Nephron progenitor cell (in vitro differentiated cells): Measurements from ENCODE around the gene GRAMD1A.
"Not testable (repeated sequence)": the region's sequence is repeated elsewhere in the genome, so short reads cannot be mapped to it uniquely, and the experiment has no call there.

ENCODE experiments used
- DNase-seq: peaks from one replicate; pipeline ENCODE4 v3.0.0; 2021
- H3K27ac Mint-ChIP-seq: 2 replicates; pipeline ENCODE4 v1.8.0; 2021; ENCODE audit warnings: mild to moderate bottlenecking, moderate library complexity, mixed read lengths
- H3K27me3 Mint-ChIP-seq: 2 replicates; pipeline ENCODE4 v1.8.0; 2021; ENCODE audit warnings: mild to moderate bottlenecking, low read depth, mixed read lengths; ENCODE audit not compliant: poor library complexity
- H3K36me3 Mint-ChIP-seq: 2 replicates; pipeline ENCODE4 v1.8.0; 2021; ENCODE audit warnings: low read depth, mixed read lengths
- H3K4me1 Mint-ChIP-seq: 2 replicates; pipeline ENCODE4 v1.8.0; 2021; ENCODE audit warnings: mixed read lengths
- H3K4me3 Mint-ChIP-seq: 2 replicates; pipeline ENCODE4 v1.8.0; 2021; ENCODE audit warnings: mild to moderate bottlenecking, moderate library complexity, mixed read lengths
- H3K9me3 Mint-ChIP-seq: 2 replicates; pipeline ENCODE4 v1.8.0; 2021; ENCODE audit warnings: mild to moderate bottlenecking, moderate library complexity, mixed read lengths
- TF ChIP-seq, protein P1 (sequence below): fragments of 200-600 bp; sonication (generic); IDR thresholded peaks from 2 replicates; pipeline ENCODE4 v1.5.0; 2021; ENCODE audit warnings: antibody characterized with exemption

GRAMD1A gene

GRCh38 chr19:35006342-35006998 lies 6.3 kb downstream of the GRAMD1A start:
- Mint-ChIP-seq H3K9me3 (no peaks in the 10 kb centered on the region), H3K4me3 (no peak overlapping the region), H3K27me3 (no peaks in the 10 kb centered on the region), H3K4me1 (peaks cover 31% of the 10 kb centered on the region), H3K27ac (peak overlapping the region; percentile 48), H3K36me3 (peaks cover 28% of the 10 kb centered on the region)
- DNase-seq, result no peak
- TF ChIP-seq, protein P1, sequence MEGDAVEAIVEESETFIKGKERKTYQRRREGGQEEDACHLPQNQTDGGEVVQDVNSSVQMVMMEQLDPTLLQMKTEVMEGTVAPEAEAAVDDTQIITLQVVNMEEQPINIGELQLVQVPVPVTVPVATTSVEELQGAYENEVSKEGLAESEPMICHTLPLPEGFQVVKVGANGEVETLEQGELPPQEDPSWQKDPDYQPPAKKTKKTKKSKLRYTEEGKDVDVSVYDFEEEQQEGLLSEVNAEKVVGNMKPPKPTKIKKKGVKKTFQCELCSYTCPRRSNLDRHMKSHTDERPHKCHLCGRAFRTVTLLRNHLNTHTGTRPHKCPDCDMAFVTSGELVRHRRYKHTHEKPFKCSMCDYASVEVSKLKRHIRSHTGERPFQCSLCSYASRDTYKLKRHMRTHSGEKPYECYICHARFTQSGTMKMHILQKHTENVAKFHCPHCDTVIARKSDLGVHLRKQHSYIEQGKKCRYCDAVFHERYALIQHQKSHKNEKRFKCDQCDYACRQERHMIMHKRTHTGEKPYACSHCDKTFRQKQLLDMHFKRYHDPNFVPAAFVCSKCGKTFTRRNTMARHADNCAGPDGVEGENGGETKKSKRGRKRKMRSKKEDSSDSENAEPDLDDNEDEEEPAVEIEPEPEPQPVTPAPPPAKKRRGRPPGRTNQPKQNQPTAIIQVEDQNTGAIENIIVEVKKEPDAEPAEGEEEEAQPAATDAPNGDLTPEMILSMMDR, result no peak

DNA sequence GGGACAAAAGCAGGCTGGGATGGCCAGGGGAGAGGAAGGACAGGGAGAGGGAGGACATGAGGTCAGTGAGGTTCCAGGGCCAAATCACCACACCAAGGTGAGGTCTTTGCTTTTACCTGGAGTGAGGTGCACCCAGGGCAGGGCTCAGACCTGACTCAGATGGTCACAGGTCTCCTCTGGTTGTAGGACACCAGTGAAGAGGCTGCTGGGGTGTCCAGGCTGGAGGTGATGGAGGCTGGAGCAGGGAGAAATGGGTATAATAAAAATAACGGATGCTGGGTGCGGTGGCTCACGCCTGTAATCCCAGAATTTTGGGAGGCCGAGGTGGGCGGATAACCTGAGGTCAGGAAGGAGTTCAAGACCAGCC lies 6.9 kb downstream of the GRAMD1A start:
- TF ChIP-seq, protein P1, result no peak
- Mint-ChIP-seq H3K36me3 (peaks cover 28% of the 10 kb centered on the region), H3K4me3 (no peak overlapping the region), H3K9me3 (no peaks in the 10 kb centered on the region), H3K27ac (peak overlapping the region; percentile 48), H3K4me1 (peaks cover 26% of the 10 kb centered on the region), H3K27me3 (no peaks in the 10 kb centered on the region)
- DNase-seq, result no peak

DNA sequence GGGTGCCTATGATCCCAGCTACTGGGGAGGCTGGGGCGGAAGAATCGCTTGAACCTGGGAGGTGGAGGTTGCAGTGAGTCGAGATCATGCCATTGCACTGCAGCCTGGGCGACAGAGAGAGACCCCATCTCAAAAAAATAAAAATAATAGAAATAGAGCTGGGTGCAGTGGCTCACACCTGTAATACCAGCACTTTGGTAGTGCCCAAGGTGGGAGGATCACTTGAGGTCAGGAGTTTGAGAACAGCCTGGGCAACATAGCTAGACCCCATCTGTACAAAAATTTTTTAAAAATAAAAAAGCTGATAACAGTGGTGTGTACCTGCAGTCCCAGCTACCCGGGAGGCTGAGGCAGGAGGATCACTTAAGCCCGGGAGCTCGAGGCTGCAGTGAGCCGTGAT lies 7.3 kb downstream of the GRAMD1A start:
- peaks cover 22% of the 10 kb centered on the region for H3K4me1 Mint-ChIP-seq
- H3K36me3 Mint-ChIP-seq, result peaks cover 32% of the 10 kb centered on the region
- H3K9me3 Mint-ChIP-seq, H3K27ac Mint-ChIP-seq, DNase-seq, H3K27me3 Mint-ChIP-seq, H3K4me3 Mint-ChIP-seq: not testable (repeated sequence)

GRCh38 chr19:35008891-35009341 lies 8.8 kb downstream of the GRAMD1A start:
- H3K27ac Mint-ChIP-seq, result no peak overlapping the region

DNA sequence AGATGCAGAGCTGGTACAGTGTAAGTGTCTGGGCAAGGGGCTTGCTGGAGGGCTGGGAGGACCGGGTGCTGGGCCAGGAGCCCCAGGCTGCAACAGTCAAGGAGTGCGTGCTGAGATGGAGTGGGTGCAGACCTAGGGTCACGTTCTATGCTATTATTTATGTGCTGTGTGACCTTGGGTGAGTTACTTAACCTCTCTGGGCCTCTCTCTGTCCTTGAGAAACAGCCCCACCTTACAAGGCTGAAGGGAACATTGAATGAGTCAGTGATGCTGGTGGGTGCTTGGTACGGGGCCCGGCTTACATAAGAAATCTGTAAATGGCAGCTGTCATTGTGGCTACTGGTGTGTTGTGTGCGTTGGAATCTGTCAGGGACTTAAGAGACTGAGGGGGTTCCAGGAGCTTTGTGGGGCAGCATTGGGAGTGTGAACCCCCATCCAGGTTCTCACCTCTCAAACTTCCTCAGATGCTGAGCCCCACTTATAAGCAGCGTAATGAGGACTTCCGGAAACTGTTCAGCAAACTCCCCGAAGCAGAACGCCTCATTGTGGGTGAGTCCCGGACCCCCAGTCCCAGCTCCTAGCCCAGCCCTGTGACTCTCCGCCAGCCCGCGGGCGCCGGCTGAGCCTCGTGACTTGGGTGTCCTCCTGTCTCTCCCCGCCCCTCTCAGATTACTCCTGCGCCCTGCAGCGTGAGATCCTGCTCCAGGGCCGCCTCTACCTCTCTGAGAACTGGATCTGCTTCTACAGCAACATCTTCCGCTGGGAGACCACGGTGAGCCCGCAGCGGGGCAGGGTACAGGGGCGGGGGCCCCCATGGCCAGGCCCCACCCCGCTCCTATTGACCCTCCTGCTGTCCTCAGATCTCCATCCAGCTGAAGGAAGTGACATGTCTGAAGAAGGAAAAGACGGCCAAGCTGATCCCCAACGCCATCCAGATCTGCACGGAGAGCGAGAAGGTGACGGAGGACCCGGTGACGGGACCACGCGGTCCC lies 9.6 kb downstream of the GRAMD1A start:
- H3K9me3 Mint-ChIP-seq, result no peaks in the 10 kb centered on the region

More at GRCh38 chr19:35008891-35009341, 8.8 kb downstream of the GRAMD1A start:
- Mint-ChIP-seq H3K36me3 (peaks cover 46% of the 10 kb centered on the region), H3K27me3 (no peaks in the 10 kb centered on the region), H3K4me1 (peaks cover 13% of the 10 kb centered on the region), H3K9me3 (no peaks in the 10 kb centered on the region), H3K4me3 (no peak overlapping the region)
- no peak for DNase-seq
- TF ChIP-seq, protein P1, result no peak

More for the DNA sequence above, 9.6 kb downstream of the GRAMD1A start:
- Mint-ChIP-seq H3K27me3 (no peaks in the 10 kb centered on the region), H3K36me3 (peaks cover 54% of the 10 kb centered on the region), H3K27ac (no peak overlapping the region), H3K4me3 (no peak overlapping the region), H3K4me1 (peaks cover 7% of the 10 kb centered on the region)
- no peak for DNase-seq
- TF ChIP-seq, protein P1, result no peak
